HEK293 (cell line): Measurements from ENCODE around the gene ST3GAL5.

ENCODE experiments used
- CTCF ChIA-PET: fragments of 350-600 bp; formaldehyde crosslinking; extraction: SDS; loops from one replicate; lab custom pipeline; 2021; ENCODE audit warnings: antibody characterized with exemption; lab: Yijun Ruan, JAX
- POLR2A ChIA-PET: fragments of 300-600 bp; formaldehyde crosslinking; extraction: SDS; loops from one replicate; lab custom pipeline; 2020; ENCODE audit warnings: antibody characterized with exemption, inconsistent platforms; lab: Yijun Ruan, JAX
- H3K27ac ChIP-seq: fragments of 200-500 bp; sonication (Bioruptor generic); 2 replicates; pipeline ENCODE4 v1.5.1; 2014; ENCODE audit warnings: low read depth, low read length, control low read depth, inconsistent platforms; ENCODE audit errors: extremely low read depth
- H3K36me3 ChIP-seq, 2 experiments: fragments of 200-500 bp in 1 of 2; sonication (Bioruptor generic) in 1 of 2; 1 replicate in 1 of 2; 2 replicates in 1 of 2; pipeline ENCODE4 v1.5.1; 2014 to 2017; ENCODE audit warnings: inconsistent platforms in 2 of 2, low read length in 2 of 2; ENCODE audit not compliant: control insufficient read depth in 2 of 2, insufficient read depth in 1 of 2
- H3K4me1 ChIP-seq: fragments of 200-500 bp; sonication (Bioruptor generic); 2 replicates; pipeline ENCODE4 v1.5.1; 2014; ENCODE audit warnings: mild to moderate bottlenecking, low read length, inconsistent platforms; ENCODE audit not compliant: control insufficient read depth, insufficient read depth
- H3K4me3 ChIP-seq: 2 replicates; pipeline ENCODE4 v1.5.1; 2011; ENCODE audit warnings: low read depth, mild to moderate bottlenecking, control low read depth, low read length, moderate library complexity
- H3K9me3 ChIP-seq: fragments of 200-500 bp; sonication (Bioruptor generic); 2 replicates; pipeline ENCODE4 v1.5.1; 2014; ENCODE audit warnings: low read depth, low read length, inconsistent platforms; ENCODE audit not compliant: control insufficient read depth, insufficient read depth
- KLF10 ChIP-seq: fragments of 450-650 bp; IDR thresholded peaks from 2 replicates; pipeline ENCODE4 v1.5.1; 2018; ENCODE audit warnings: missing biosample characterization, mild to moderate bottlenecking, missing genetic modification characterization
- KLF9 ChIP-seq: fragments of 450-650 bp; formaldehyde crosslinking; IDR thresholded peaks from 2 replicates; pipeline ENCODE4 v1.5.1; 2016; ENCODE audit warnings: missing biosample characterization, missing genetic modification characterization, low read depth
- TCF7L2 ChIP-seq: IDR thresholded peaks from 2 replicates; pipeline ENCODE4 v1.6.1; 2011; ENCODE audit warnings: low read depth, mild to moderate bottlenecking, inconsistent platforms, low read length, moderate library complexity, borderline replicate concordance
- ZBTB48 ChIP-seq: fragments of 450-650 bp; formaldehyde crosslinking; IDR thresholded peaks from 2 replicates; pipeline ENCODE4 v1.5.1; 2016; ENCODE audit warnings: missing biosample characterization, missing genetic modification characterization
- ZBTB8A ChIP-seq: fragments of 450-650 bp; formaldehyde crosslinking; IDR thresholded peaks from 2 replicates; pipeline ENCODE4 v1.5.1; 2016; ENCODE audit warnings: missing biosample characterization, missing genetic modification characterization
- ZNF140 ChIP-seq: fragments of 450-650 bp; formaldehyde crosslinking; IDR thresholded peaks from 2 replicates; pipeline ENCODE4 v1.5.1; 2016; ENCODE audit warnings: missing biosample characterization, missing genetic modification characterization
- ZNF16 ChIP-seq: fragments of 450-650 bp; formaldehyde crosslinking; IDR thresholded peaks from 2 replicates; pipeline ENCODE4 v1.5.1; 2016; ENCODE audit warnings: low read depth, missing biosample characterization, missing genetic modification characterization
- ZNF335 ChIP-seq: fragments of 450-650 bp; formaldehyde crosslinking; conservative IDR thresholded peaks from 2 replicates; pipeline ENCODE4 v1.5.1; 2016; ENCODE audit warnings: missing biosample characterization, missing genetic modification characterization
- ZNF404 ChIP-seq: fragments of 450-650 bp; formaldehyde crosslinking; IDR thresholded peaks from 2 replicates; pipeline ENCODE4 v1.5.1; 2017; ENCODE audit warnings: missing biosample characterization, missing genetic modification characterization
- ZNF433 ChIP-seq: fragments of 450-650 bp; formaldehyde crosslinking; IDR thresholded peaks from 2 replicates; pipeline ENCODE4 v1.5.1; 2016; ENCODE audit warnings: missing biosample characterization, missing genetic modification characterization, low read depth
- ZNF521 ChIP-seq: fragments of 450-650 bp; formaldehyde crosslinking; IDR thresholded peaks from 2 replicates; pipeline ENCODE4 v1.5.1; 2017; ENCODE audit warnings: missing biosample characterization, mild to moderate bottlenecking, missing genetic modification characterization
- ZNF549 ChIP-seq: fragments of 450-650 bp; IDR thresholded peaks from 2 replicates; pipeline ENCODE4 v1.5.1; 2018; ENCODE audit warnings: missing biosample characterization, missing genetic modification characterization, mild to moderate bottlenecking, inconsistent platforms, moderate library complexity
- ZNF571 ChIP-seq: fragments of 450-650 bp; formaldehyde crosslinking; IDR thresholded peaks from 2 replicates; pipeline ENCODE4 v1.5.0; 2017; ENCODE audit warnings: missing biosample characterization, missing genetic modification characterization
- ZNF624 ChIP-seq: fragments of 450-650 bp; formaldehyde crosslinking; IDR thresholded peaks from 2 replicates; pipeline ENCODE4 v1.5.1; 2017; ENCODE audit warnings: missing biosample characterization, missing genetic modification characterization
- TF ChIP-seq, protein P1 (sequence below): fragments of 450-650 bp; formaldehyde crosslinking; conservative IDR thresholded peaks from 2 replicates; pipeline ENCODE4 v1.5.1; 2016; ENCODE audit warnings: low read depth, missing biosample characterization, missing genetic modification characterization
- TF ChIP-seq, protein P2 (sequence below): fragments of 450-650 bp; formaldehyde crosslinking; IDR thresholded peaks from 2 replicates; pipeline ENCODE4 v1.5.1; 2016; ENCODE audit warnings: missing biosample characterization, missing genetic modification characterization, low read depth
- TF ChIP-seq, protein P3 (sequence below): fragments of 450-650 bp; formaldehyde crosslinking; IDR thresholded peaks from 2 replicates; pipeline ENCODE4; 2016; ENCODE audit warnings: missing biosample characterization, missing genetic modification characterization
- TF ChIP-seq, protein P4 (sequence below): fragments of 450-650 bp; formaldehyde crosslinking; IDR thresholded peaks from 2 replicates; pipeline ENCODE4 v1.5.1; 2017; ENCODE audit warnings: missing biosample characterization, missing genetic modification characterization
- TF ChIP-seq, protein P5 (sequence below): fragments of 450-650 bp; formaldehyde crosslinking; IDR thresholded peaks from 2 replicates; pipeline ENCODE4 v1.5.1; 2017; ENCODE audit warnings: missing biosample characterization, missing genetic modification characterization

Gene ST3GAL5

DNA sequence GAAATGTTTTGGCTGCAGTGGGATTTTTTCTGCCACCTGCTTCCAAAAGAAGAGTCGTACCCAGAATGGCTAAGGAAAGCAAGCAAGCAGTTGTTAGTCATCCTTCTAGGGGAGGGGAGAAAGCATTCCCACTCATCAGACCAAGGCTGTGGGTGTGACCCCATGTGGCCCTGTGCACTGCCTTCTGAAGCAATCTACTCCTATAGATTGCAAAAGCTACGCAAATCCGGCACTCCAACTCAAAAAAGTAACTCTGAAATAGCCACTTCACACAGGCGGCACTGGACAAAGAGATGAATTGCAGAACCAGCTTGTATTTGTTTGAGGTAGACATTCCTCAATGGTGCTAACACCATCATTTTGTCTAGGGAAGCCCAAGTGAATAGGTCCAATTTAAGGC, 44.3 kb downstream of the ST3GAL5 start (continued):
- TF ChIP-seq, protein P1, sequence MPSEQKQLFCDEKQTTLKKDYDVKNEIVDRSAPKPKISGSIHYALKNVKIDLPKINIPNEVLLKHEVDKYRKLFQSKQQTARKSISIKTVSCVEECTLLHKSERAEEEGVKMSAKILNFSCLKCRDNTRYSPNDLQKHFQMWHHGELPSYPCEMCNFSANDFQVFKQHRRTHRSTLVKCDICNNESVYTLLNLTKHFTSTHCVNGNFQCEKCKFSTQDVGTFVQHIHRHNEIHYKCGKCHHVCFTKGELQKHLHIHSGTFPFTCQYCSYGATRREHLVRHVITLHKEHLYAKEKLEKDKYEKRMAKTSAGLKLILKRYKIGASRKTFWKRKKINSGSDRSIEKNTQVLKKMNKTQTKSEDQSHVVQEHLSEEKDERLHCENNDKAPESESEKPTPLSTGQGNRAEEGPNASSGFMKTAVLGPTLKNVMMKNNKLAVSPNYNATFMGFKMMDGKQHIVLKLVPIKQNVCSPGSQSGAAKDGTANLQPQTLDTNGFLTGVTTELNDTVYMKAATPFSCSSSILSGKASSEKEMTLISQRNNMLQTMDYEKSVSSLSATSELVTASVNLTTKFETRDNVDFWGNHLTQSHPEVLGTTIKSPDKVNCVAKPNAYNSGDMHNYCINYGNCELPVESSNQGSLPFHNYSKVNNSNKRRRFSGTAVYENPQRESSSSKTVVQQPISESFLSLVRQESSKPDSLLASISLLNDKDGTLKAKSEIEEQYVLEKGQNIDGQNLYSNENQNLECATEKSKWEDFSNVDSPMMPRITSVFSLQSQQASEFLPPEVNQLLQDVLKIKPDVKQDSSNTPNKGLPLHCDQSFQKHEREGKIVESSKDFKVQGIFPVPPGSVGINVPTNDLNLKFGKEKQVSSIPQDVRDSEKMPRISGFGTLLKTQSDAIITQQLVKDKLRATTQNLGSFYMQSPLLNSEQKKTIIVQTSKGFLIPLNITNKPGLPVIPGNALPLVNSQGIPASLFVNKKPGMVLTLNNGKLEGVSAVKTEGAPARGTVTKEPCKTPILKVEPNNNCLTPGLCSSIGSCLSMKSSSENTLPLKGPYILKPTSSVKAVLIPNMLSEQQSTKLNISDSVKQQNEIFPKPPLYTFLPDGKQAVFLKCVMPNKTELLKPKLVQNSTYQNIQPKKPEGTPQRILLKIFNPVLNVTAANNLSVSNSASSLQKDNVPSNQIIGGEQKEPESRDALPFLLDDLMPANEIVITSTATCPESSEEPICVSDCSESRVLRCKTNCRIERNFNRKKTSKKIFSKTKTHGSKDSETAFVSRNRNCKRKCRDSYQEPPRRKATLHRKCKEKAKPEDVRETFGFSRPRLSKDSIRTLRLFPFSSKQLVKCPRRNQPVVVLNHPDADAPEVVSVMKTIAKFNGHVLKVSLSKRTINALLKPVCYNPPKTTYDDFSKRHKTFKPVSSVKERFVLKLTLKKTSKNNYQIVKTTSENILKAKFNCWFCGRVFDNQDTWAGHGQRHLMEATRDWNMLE (tag by site-specific recombination) = no peak
- TF ChIP-seq, protein P2, sequence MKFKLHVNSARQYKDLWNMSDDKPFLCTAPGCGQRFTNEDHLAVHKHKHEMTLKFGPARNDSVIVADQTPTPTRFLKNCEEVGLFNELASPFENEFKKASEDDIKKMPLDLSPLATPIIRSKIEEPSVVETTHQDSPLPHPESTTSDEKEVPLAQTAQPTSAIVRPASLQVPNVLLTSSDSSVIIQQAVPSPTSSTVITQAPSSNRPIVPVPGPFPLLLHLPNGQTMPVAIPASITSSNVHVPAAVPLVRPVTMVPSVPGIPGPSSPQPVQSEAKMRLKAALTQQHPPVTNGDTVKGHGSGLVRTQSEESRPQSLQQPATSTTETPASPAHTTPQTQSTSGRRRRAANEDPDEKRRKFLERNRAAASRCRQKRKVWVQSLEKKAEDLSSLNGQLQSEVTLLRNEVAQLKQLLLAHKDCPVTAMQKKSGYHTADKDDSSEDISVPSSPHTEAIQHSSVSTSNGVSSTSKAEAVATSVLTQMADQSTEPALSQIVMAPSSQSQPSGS (tag by site-specific recombination) = no peak
- TF ChIP-seq ZNF549 (tag by site-specific recombination) (no peak), ZNF16 (tag by site-specific recombination) (no peak), ZNF571 (tag by site-specific recombination) (no peak), ZBTB8A (tag by site-specific recombination) (no peak)

DNA sequence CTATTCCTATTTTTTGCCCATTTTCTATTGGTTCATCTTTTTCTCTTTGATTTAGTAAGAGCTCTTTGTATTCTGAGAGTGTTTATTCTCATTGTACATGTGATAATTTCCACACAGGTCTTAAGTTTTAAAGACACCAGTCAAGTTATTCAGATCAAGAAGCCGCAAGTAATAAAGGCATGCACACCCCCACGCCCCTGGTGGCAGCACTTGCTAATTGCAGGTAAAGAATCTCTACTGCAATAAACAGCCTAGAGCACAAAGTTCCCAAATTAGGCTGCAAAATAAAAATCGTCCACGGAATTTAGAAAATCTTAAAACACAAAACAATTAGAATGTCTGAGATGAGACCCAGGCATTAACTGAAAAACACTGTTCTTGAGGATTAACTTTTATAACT, 45.2 kb downstream of the ST3GAL5 start:
- POLR2A ChIA-PET = no interaction called here
- CTCF ChIA-PET = interaction anchor here (0.6 to 1.2 kb wide), 6 partner anchors 8 to 237 kb away, joined by 3 to 5 read pairs (median 3); no protein-coding TSS in a partner anchor
- no peaks in the 10 kb centered on the region for H3K4me1 ChIP-seq
- TF ChIP-seq KLF9 = peak; percentile 59; the same call in 1 of the 2 replicates
- TF ChIP-seq ZNF404 (tag by site-specific recombination) = no peak
- TF ChIP-seq KLF10 (tag by site-specific recombination) = peak; percentile 69
- no peak overlapping the region for H3K4me3 ChIP-seq
- H3K36me3 ChIP-seq = peaks cover 0 to 22% of the 10 kb centered on the region in 2 experiments; a peak in 2 of 3 replicates
- H3K9me3 ChIP-seq = no peaks in the 10 kb centered on the region
- H3K27ac ChIP-seq = no peak overlapping the region

DNA sequence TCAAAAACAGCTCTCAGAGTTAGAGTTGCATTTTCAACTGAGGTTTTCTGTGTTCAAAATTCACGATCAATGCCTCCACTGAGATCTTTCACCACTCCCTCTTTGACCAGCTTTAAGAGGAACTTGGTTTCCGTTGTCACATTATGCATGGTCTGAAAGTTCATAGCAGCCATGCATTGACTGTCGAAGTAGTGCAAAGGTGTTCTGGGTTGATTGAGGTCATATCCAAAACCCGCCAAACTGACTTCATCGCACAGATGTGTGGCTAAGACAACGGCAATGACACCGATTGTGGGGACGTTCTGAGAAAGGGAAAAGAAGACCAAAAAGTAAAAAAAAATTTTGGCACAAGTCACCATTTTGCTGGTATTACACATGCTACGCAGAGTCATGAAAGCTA, 48.7 kb downstream of the ST3GAL5 start:
- Histone ChIP-seq H3K4me1 (no peaks in the 10 kb centered on the region), H3K27ac (no peak overlapping the region), H3K4me3 (no peak overlapping the region), H3K9me3 (no peaks in the 10 kb centered on the region), H3K36me3 (peaks cover 0 to 17% of the 10 kb centered on the region in 2 experiments; a peak in 1 of 3 replicates)
- ChIA-PET CTCF (interaction anchor here (1.0 to 4.8 kb wide), 3 partner anchors 9 to 240 kb away, joined by 5 to 23 read pairs (median 22); no protein-coding TSS in a partner anchor), POLR2A (no interaction called here)
- no peak for TF ChIP-seq ZNF521
- TF ChIP-seq ZNF549 (tag by site-specific recombination) = no peak
- no peak for TF ChIP-seq ZNF624
- TF ChIP-seq ZBTB48 (tag by site-specific recombination) = no peak
- no peak for TF ChIP-seq TCF7L2

DNA sequence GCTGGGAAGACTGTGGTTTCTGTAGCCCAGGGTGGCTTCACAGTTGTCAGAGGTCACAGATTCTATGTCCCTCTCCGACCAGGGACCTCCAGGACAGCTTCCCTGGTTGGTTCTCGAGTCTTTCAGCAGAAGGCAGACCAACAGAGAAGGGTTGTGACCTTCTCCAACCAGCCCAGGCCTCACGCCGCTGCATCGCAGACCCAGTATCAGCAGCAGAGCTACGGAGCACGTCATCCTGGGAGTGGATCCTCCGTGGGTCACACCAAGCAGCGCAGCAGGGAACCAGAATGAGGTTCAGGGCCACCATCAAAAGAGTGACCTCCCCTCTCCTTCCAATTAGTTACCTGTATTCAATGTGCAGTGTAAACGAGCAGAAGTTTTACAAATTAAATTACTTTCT, 49.3 kb downstream of the ST3GAL5 start:
- CTCF ChIA-PET = interaction anchor here (1.0 to 4.8 kb wide), 3 partner anchors 9 to 240 kb away, joined by 5 to 23 read pairs (median 22); no protein-coding TSS in a partner anchor
- H3K27ac ChIP-seq = no peak overlapping the region
- POLR2A ChIA-PET = no interaction called here
- no peak overlapping the region for H3K4me3 ChIP-seq
- H3K4me1 ChIP-seq = no peaks in the 10 kb centered on the region
- peaks cover 0 to 14% of the 10 kb centered on the region in 2 experiments; a peak in 1 of 3 replicates for H3K36me3 ChIP-seq
- H3K9me3 ChIP-seq = no peaks in the 10 kb centered on the region
- TF ChIP-seq, protein P3, sequence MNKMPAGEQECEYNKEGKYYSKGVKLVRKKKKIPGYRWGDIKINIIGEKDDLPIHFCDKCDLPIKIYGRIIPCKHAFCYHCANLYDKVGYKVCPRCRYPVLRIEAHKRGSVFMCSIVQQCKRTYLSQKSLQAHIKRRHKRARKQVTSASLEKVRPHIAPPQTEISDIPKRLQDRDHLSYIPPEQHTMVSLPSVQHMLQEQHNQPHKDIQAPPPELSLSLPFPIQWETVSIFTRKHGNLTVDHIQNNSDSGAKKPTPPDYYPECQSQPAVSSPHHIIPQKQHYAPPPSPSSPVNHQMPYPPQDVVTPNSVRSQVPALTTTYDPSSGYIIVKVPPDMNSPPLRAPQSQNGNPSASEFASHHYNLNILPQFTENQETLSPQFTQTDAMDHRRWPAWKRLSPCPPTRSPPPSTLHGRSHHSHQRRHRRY (tag by site-specific recombination) = no peak
- TF ChIP-seq, protein P4, sequence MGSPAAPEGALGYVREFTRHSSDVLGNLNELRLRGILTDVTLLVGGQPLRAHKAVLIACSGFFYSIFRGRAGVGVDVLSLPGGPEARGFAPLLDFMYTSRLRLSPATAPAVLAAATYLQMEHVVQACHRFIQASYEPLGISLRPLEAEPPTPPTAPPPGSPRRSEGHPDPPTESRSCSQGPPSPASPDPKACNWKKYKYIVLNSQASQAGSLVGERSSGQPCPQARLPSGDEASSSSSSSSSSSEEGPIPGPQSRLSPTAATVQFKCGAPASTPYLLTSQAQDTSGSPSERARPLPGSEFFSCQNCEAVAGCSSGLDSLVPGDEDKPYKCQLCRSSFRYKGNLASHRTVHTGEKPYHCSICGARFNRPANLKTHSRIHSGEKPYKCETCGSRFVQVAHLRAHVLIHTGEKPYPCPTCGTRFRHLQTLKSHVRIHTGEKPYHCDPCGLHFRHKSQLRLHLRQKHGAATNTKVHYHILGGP (tag by site-specific recombination) = no peak
- TF ChIP-seq, protein P5, sequence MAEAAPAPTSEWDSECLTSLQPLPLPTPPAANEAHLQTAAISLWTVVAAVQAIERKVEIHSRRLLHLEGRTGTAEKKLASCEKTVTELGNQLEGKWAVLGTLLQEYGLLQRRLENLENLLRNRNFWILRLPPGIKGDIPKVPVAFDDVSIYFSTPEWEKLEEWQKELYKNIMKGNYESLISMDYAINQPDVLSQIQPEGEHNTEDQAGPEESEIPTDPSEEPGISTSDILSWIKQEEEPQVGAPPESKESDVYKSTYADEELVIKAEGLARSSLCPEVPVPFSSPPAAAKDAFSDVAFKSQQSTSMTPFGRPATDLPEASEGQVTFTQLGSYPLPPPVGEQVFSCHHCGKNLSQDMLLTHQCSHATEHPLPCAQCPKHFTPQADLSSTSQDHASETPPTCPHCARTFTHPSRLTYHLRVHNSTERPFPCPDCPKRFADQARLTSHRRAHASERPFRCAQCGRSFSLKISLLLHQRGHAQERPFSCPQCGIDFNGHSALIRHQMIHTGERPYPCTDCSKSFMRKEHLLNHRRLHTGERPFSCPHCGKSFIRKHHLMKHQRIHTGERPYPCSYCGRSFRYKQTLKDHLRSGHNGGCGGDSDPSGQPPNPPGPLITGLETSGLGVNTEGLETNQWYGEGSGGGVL = no peak
- no peak for TF ChIP-seq ZNF335
- TF ChIP-seq TCF7L2 = no peak
- TF ChIP-seq ZNF433 = no peak
- TF ChIP-seq ZNF140 (tag by site-specific recombination) = no peak
